MV-4-11 (cell line): ENCODE results near the gene EGFR.

Experiments used
- DNase-seq: peaks from one replicate; lab custom pipeline; 2025; lab: John Stamatoyannopoulos, UW

EGFR gene

GRCh38 chr7:55081472-55082227, 62.8 kb downstream of the EGFR start:
- no peak for DNase-seq

GRCh38 chr7:55082228-55082603, 63.4 kb downstream of the EGFR start:
- DNase-seq: no peak

GRCh38 chr7:55083206-55083605, 64.4 kb downstream of the EGFR start:
- no peak for DNase-seq

- DNase-seq: no peak
Observed at GRCh38 chr7:55084307-55084706, 65.5 kb downstream of the EGFR start.

GRCh38 chr7:55085511-55086412, 66.9 kb downstream of the EGFR start:
- DNase-seq: peak; percentile 14

- DNase-seq: peak; percentile 81
Observed at GRCh38 chr7:55086413-55087201, 67.8 kb downstream of the EGFR start.

- DNase-seq: no peak
Observed at GRCh38 chr7:55087521-55087961, 68.7 kb downstream of the EGFR start.

GRCh38 chr7:55088107-55088506, 69.3 kb downstream of the EGFR start:
- no peak for DNase-seq

GRCh38 chr7:55088620-55089019, 69.8 kb downstream of the EGFR start:
- no peak for DNase-seq

GRCh38 chr7:55092186-55092974, 73.6 kb downstream of the EGFR start:
- no peak for DNase-seq

GRCh38 chr7:55092975-55093373, 74.2 kb downstream of the EGFR start:
- no peak for DNase-seq

GRCh38 chr7:55093674-55094073, 74.9 kb downstream of the EGFR start:
- no peak for DNase-seq

GRCh38 chr7:55094092-55094690, 75.4 kb downstream of the EGFR start:
- DNase-seq: peak; percentile 57

- no peak for DNase-seq
Observed at GRCh38 chr7:55095672-55096071, 76.9 kb downstream of the EGFR start.

GRCh38 chr7:55096323-55096722, 77.5 kb downstream of the EGFR start:
- no peak for DNase-seq

- no peak for DNase-seq
Observed at GRCh38 chr7:55097100-55097499, 78.3 kb downstream of the EGFR start.

- DNase-seq: no peak
Observed at GRCh38 chr7:55099066-55099820, 80.4 kb downstream of the EGFR start.

GRCh38 chr7:55099821-55100543, 81.2 kb downstream of the EGFR start:
- no peak for DNase-seq

- DNase-seq: no peak
Observed at GRCh38 chr7:55100544-55101327, 81.9 kb downstream of the EGFR start.
